WI38 (cell line): ENCODE results near the gene FAT2.
"Not testable (repeated sequence)": the region's sequence is repeated elsewhere in the genome, so short reads cannot be mapped to it uniquely, and the experiment has no call there.

Source experiments
- H3K4me3 ChIP-seq: 2 replicates; pipeline ENCODE4 v1.5.1; 2011; ENCODE audit warnings: low read depth, mild to moderate bottlenecking, control low read depth, low read length
- TF ChIP-seq, protein P1 (sequence below): IDR thresholded peaks from 2 replicates; pipeline ENCODE4 v1.5.1; 2012; ENCODE audit warnings: low read depth, mild to moderate bottlenecking, control low read depth, low read length

FAT2 gene

DNA sequence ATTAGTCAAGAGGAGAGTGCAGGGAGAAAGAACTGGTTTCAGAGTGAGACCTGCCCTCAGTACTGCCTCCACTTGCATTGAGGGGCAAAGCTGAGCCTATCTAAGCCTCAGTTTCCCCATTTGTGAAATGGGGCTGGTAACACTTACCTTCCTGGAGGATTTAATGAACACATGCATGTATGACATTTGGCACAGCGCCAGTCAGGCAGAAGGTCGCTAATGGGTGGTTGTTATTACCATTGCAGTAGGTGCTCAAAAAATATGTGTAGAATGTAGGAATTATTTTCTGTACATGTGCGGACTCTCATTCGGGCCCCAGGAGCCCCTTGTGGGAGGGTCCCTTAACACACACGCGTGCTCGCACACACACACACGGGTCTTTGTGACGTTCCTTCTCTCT is 10.9 kb downstream of the FAT2 start:
- TF ChIP-seq, protein P1, sequence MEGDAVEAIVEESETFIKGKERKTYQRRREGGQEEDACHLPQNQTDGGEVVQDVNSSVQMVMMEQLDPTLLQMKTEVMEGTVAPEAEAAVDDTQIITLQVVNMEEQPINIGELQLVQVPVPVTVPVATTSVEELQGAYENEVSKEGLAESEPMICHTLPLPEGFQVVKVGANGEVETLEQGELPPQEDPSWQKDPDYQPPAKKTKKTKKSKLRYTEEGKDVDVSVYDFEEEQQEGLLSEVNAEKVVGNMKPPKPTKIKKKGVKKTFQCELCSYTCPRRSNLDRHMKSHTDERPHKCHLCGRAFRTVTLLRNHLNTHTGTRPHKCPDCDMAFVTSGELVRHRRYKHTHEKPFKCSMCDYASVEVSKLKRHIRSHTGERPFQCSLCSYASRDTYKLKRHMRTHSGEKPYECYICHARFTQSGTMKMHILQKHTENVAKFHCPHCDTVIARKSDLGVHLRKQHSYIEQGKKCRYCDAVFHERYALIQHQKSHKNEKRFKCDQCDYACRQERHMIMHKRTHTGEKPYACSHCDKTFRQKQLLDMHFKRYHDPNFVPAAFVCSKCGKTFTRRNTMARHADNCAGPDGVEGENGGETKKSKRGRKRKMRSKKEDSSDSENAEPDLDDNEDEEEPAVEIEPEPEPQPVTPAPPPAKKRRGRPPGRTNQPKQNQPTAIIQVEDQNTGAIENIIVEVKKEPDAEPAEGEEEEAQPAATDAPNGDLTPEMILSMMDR: no peak

DNA sequence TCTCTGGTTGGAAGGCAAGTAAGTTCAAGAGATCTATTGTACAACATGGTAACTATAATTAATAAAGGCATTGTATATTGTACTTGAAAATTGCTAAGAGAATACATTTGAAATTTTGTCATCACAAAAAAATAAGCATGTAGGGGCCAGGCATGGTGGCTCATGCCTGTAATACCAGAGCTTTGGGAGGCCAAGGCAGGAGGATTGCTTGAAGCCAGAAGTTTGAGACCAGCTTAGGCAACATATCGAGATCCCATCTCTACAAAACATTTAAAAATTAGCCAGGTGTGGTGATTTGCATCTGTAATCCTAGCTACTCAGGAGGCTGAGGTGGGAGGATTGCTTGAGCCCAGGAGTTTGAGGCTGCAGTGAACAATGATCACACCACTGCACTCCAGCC is 12.0 kb downstream of the FAT2 start:
- not testable (repeated sequence) for H3K4me3 ChIP-seq

More for the DNA sequence above, 10.9 kb downstream of the FAT2 start:
- no peak overlapping the region for H3K4me3 ChIP-seq

DNA sequence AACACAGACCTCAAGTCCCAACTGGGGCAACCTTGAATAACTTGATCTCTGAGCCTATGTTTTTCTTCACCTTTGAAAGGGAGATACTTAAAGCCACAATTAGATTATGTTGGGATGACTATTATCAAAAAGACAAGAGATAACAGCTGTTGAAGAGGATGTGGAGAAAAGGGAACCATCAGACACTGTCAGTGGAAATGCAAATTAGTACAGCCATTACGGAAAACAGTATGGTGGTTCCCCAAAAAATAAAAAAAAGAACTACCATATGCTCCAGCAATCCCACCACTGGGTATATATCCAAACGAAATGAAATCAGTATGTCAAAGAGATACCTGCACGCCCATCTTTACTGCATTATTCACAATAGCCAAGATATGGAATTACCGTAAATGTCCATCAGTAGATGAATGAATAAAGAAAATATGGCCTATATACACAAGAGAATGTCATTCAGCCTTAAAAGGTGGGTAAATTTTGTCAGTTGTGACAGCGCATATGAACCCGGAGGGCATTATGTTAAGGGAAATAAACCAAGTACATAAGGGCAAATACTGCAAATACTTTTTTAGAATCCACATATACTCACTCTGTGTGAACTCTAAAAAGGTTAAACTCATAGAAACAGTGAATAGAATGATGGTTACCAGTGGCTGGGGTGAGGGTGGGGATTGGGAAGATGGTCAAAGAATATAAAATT is 12.7 kb downstream of the FAT2 start:
- H3K4me3 ChIP-seq: no peak overlapping the region
- TF ChIP-seq, protein P1: no peak

DNA sequence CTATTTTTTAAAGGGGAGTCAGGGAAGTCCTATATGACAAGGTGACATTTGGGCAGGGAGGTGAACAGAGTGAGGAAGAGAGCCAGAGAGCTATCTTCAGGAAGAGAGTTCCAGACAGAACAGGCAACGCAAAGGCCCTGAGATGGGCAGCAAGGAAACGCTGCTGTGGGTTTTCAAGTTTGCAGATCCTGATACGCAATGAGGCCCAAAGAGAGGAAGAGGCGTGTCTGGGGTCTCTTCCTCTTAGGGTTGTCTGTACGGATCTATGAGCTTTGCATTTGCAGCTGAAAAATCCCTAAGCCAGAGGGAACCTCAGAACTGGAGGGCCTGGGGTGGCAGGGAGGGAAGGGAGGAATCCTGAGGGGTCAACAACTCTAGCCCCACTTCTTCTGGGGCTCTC is 13.6 kb downstream of the FAT2 start:
- TF ChIP-seq, protein P1: no peak
- H3K4me3 ChIP-seq: no peak overlapping the region

DNA sequence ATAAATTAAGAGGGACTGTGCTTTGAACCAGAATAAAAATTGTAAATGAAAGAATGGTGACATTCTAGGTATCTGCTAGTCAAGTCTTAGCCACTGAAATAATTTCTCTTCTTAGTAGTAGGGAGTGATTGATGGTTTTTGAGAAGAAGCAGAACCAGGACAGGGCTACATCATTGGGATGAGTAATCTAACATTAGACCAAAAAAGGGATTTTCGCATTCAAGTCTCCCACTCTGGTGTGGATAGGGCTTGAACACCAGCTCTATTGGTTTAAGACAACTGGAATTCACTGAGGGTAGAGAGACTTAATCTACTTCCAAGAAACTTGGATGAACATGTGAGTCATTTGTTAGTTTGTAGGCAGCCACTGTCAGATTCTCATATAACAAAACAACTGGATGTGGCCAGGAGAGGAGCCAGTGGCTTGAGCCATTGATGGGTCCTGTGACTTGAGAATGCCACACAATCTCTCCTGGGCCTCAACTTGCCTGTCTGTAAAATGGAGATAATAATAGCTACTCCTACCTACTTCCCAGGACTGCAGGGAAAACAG is 16.6 kb downstream of the FAT2 start:
- TF ChIP-seq, protein P1: no peak
- H3K4me3 ChIP-seq: no peak overlapping the region

DNA sequence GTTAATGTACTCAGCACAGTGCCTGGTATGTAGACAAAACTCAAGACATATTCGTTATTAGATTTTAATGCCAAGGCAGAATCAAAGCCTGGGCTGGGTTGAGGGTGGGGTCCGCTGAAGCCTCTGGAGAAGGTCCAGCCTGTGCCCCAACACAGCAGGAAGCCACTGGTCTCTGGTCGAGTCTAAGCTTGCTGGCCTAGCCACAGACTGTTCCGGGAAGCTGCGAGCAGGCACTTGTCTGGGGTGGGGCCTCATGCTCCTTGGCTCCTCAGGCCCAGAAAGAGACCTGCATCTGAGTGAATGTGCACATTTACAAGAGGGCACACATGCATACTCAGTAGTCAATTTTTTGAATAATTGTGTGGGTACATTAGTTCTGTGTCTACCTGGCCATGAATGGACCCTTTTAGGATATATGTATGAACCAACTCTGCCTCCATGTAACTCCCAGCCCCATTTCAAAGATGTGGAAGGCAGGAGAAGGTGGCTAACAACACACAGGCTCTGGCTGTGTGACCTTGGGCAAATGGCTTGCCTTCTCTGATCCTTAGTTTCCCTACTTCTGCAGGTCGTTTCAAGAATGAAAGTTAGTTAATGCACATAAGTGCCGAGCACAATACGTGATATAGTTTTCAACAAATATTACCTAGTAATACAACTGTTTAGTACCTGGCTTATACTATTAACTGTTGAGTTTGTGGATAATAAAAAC is 18.3 kb downstream of the FAT2 start:
- no peak overlapping the region for H3K4me3 ChIP-seq
- TF ChIP-seq, protein P1: no peak

DNA sequence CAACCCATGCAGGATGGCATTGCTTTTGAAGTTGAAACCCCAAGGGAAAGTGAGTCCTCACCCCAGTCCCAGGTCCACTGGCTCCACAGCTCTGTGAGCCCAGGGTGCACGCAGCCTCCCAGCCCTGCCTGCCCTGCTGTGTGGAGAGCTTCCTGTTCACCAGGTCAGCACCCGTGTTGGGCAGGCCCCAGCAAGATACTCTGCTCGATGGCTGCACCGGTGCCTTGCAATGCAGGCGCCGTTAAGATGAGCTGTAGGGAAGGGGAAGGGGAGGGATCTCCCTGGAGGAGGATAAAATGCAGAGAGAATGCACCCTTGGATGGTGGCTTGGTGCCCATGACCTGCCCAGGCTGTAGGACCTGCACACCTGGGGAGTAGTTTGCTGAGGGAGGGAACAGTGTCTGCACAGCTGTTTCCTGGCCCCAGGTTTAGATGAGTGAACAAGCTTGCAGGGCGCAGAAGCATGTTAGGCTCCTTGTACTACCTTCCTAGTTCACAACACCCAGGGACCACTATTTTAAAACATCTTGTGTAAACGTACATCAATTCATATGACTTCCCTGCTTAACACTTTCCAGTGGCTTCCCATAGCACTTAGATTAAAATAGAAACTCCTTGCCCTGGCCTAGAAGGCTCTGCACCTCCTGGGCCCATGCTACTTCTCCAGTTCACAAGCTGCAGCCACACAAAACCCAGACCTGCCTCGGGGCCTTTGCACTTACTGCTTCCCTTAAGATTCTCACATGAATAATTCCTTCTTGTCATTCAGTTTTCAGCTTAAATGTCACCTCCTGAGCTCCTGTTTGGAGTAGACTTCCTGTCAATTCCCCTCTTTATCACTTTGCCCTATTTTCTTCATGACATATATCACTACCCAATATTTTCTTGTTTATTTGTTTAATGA is 19.6 kb downstream of the FAT2 start:
- H3K4me3 ChIP-seq: no peak overlapping the region
- TF ChIP-seq, protein P1: no peak
